Measurements from ENCODE around the gene RXRA.
"Not testable (repeated sequence)": the region's sequence is repeated elsewhere in the genome, so short reads cannot be mapped to it uniquely, and the experiment has no call there.

The RXRA gene

GRCh38 chr9:134308639-134309220 lies 17.5 kb upstream of the RXRA start:
- not testable (repeated sequence) for DNase-seq (ENCODE audit: low spot score)

DNA sequence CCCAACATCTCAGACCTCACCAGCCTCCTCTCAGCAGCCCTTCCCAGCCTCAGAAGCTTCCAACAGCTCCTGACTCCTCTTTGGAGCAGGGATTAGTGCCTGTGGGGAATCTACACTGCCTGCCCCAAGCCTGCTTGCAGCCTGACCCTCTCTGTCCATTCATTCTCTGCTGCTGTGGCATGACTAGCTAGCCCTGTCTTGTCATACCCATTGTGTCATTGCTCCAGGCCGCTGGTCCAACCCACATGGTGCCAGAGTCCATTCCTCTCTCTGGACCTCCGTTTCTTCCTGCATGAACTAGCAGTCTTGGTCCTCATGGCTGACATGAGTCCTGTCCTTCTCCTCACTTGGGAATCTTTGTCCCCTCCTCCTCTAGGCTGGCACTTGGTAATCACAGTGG lies 12.8 kb upstream of the RXRA start:
- no peak for DNase-seq (ENCODE audit: low spot score)

DNA sequence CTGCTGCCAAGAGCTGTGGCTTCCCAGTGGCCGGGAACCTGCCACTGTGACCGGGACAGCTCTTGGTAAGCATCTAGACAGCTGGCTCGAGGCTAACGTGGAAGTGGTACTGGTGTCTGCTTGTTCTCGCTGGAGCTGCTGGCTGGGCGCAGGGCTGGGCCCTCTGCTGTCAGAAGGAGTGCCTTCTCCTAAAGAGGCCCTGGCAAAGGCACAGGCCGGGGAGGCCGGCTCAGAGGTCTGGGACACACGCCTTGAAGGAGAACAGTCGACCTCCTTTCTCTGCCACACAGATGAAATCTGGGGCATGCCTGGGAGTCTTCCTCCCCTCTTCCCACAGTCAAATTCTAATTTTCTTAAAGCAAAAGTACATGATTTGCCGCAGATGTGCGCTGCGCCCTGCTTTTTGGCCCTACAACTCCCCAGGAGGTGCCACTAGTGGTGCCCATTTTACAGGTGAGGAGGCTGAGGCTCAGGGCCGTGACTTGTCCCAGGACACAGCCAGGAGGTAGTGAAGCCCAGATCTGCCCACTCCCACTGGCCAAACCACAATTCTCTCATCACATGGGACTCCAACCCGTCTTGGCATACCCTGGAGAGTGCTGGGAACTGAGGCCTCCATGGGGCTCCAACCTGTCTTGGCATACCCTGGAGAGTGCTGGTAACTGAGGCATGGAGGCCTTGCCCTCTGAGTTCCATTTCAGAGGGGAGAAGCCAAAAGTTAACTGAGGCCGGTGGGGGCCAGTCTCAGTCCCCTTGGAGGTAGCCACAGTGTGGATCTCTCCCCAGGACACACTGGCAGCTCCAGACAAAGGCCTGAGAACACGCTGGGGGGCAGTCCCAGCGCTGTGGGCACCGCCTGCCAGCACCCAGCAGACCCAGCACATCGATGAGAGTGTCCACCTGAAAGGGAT lies 12.0 kb upstream of the RXRA start:
- no peak for DNase-seq (ENCODE audit: low spot score)

GRCh38 chr9:134314950-134315715 lies 11.1 kb upstream of the RXRA start:
- DNase-seq (ENCODE audit: low spot score), result peak; percentile 86

- DNase-seq (ENCODE audit: low spot score), result no peak
These were observed 10.4 kb upstream of the RXRA start for GRCh38 chr9:134315716-134316448.

DNA sequence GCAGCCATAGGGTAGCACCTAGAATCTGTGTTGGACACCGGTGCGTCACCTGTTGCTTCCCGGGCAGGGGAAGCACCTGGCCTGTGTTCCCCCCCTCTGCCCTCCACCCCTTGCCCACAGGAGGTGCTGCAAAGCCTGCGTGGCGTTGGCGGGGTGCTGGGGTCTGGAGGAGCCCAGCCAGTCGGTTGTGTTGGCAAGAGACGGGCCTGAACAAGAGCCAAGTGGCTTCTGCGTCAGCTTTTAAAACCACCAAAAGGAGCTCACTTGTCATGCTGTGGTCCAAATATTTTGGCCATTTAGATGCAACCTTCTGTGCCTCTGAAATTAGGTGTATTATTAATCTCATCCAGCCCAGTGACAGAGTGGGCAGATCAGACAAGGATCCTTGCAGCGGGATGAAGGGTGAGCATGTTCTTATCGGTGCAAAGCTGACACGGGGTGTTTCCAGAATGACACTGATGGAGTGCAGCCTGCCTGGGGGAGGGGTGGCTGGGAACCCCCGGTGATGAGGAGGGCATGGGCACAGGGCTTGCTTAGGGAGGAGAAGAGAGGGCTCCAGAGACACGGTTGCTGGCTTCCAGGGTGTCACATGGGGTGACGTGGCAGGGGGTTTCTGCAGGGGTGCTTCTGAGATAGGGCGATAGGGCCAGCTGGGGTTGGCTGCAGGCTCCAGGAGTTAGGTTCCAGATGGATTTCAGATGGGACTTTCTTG lies 9.7 kb upstream of the RXRA start:
- no peak for DNase-seq (ENCODE audit: low spot score)

DNA sequence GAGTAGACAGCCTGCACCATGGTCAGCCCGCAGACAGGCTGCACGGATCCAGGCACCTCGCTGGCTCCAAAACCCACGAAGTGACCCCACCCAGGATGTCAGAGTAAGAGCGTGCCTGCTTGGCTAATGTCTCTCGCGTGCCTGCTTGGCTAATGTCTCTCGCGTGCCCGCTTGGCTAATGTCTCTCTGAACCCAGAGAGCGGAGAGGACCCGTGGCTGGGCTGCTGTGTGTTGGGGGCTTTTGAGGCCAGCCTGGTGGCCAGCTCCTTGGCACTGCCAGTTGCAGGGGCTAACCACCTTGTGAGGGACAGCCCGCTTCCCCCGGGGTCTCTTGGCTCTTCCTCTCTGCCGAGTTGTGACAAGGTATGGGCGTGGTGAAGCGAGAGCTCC lies 8.9 kb upstream of the RXRA start:
- DNase-seq (ENCODE audit: low spot score), result no peak

- DNase-seq (ENCODE audit: low spot score), result no peak
These were observed 8.4 kb upstream of the RXRA start for GRCh38 chr9:134317790-134318414.

DNA sequence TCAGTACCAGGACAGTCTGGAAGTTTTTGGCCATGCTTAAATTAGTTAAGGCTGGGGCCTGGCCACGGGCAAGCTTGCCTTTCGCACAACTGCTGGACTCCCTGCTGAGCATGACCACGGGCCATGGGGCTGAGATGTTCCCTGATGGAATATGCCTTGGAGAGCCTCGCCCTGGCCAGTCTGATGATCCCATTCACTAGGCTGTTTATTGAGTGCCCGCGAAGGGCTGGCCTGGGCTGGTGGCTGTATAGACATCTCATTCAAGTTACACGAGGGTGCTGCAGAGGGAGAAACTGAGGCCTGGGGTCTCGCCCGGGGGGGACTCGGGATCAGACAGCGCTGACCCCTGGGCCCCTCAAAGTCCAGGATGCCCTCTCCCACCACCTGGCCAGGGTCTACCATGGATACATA lies 7.8 kb upstream of the RXRA start:
- no peak for DNase-seq (ENCODE audit: low spot score)

DNA sequence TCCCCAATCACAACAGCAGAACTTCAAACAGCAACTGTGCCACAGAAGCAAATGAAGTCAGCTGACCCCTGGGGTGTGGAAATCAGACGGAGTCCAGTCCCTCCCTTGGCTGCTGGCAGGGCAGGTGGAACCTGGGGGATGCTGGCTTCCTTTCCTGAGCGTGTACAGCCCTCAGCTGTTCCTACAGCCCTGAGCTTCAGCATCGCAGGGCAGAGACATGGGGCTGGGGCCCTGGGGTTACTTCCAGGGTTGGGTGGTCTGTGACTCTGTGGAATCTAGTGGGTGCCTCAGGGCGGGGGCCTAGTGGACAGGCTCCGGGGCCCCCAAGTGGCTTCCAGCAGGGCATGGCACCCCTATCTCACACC lies 7.3 kb upstream of the RXRA start:
- no peak for DNase-seq (ENCODE audit: low spot score)

GRCh38 chr9:134319306-134320125 lies 6.7 kb upstream of the RXRA start:
- DNase-seq (ENCODE audit: low spot score), result no peak

DNA sequence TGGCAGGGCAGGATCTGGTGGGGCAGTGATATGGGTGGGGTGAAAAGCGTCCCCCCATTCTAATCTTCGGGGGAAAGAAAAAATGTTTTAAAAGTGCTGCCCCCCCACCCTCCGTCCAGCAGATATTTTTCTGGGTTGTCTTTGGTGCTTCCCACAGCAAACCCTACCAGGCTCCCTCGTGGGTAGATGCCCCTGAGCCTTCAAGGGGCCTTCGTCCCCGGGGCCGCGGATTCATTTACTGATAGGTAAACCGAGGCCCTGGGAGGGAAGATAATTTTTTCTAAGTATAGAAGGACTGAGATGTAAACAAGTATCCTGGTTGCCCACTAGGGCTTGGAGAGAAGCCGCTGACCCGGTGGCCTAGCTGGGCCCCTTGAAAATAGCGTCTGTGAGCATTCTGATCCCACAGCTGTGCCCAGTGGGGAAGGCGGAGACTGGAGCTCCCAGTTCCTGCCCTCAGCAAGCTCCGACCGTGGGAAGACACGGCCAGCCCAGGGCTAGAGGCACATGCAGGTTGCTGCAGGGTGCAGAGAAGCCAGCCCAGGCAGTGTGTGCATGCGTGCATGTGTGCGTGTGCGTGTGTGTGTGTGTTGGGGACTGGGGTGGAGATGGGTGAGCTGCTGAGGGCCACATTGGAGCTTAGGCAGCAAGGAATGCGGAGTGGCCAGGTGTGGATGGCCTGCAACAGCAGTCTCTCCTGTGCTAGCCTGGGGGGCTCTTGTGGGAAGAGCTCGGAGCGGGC lies 6.0 kb upstream of the RXRA start:
- DNase-seq (ENCODE audit: low spot score), result no peak

- DNase-seq (ENCODE audit: low spot score), result no peak
These were observed 5.3 kb upstream of the RXRA start for GRCh38 chr9:134320868-134321471.

DNA sequence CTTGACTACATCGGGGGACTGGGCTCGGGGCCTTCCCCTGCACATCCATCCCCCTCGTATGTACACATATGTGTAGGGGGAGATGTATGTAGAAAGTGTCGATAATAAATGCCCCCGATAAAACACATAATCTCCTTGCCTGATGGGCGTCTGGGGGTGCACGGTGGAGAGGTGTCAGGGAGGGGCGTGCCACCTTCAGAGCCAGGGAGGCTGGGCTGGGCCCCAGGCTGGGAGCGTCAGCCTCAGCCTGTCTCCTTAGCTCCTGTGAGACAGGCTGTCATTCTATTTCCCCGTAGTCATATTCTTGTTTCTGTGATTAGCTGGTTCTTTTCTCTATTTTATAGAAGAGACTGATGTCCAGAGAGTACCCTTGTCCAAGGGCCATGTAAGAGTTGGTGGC lies 4.7 kb upstream of the RXRA start:
- no peak for DNase-seq (ENCODE audit: low spot score)

DNA sequence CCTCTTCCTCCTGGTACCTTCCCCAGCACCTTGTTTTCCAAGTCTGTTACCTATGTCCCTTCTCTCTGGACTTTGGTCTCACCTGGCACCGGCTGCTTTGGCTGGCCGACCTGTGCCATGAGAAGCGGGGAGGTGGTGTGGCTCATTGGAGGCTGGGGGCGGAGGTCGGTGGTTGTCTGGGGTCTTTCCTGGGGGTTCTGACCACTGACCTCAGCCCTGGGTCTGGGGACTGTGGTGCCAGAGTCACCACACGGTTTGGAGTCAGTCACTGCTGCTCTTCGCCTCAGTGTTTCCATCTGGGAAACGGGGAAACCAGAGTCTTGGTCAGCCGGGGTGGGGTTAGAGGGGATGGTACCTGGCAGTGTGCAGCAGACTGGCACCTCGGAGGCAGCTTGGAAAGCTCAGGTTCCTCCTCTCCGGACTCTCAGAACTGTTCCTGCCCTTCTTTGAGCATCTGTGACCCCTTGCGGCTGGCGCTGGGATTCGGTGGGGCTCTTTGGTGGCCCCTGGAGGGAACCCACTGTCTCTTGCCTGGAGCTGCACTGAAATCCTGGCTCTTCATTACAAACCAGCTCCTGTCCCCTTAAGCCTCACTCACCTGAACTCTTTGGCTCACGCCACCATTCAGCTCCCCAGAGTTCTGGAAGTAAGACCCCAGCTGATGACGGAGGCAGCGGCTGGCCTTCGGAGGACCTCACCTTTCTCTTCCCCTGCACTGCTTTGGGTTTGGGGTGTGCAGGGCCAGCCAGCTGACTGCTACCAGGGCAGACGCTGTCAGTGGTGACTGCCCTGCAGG lies 4.1 kb upstream of the RXRA start:
- no peak for DNase-seq (ENCODE audit: low spot score)

DNA sequence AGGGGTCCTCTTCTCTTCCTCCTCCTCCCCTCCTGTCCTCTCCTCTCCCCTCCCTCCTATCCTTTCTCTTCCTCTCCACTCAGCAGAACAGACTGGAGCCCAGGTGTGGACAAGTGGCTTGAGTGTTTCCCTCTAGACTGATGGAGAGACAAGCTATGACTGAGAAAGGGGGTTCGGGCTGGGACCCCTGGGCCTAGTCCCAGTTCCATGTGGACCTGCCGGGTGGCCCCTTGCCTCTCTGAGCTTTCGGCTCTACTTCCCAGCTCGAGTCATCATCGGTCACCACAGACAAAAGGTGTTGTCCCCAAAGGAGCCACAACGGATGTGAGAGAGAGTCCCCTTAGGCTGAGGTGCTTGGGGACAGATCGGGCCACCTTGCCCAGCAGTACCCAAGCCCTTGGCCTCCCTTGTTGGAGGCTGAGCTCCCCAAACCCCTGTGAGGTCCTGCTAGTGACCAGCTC lies 3.4 kb upstream of the RXRA start:
- DNase-seq (ENCODE audit: low spot score), result no peak

DNA sequence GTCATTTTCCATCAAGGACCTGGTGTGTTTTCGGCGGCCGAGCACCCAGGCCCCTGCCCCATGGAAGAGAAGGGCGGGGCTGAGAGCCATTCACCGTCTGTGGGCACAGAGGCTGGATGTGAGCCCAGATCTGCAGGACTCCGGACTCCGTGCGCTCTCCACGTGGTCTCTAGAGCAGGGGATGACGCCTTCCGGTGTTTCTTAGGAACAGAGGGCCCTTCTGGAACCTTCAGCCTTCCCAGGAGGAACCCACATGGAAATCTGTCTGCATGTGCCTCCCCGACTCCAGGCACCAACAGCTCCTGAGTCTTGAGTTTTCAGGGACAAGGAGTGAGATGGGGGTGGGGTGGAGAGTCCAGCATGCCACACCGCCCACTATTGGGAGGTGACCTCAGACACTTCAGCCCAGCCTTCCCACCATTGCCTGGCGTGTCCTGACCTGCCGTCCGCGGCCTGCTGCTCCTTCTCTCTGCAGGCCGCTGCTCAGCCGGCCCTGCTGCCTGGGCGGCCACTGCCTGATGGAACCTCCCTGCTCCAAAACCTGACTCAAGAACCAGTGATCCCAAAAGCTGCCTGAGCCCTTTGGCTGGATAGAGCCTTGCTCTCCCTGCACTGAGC lies 2.4 kb upstream of the RXRA start:
- no peak for DNase-seq (ENCODE audit: low spot score)
